Heart right ventricle (tissue), 16 donors: ENCODE data around the gene TRIM14. TPM values are rescaled to one million over a fixed set of nuclear protein-coding genes. Genes with fewer than 3 reads are reported as not detected.

Experiments used
- ATAC-seq, 8 donors: fragments of 200-7000 bp; cut with Tn5 transposase; one replicate each; pipeline ENCODE4 v1.9.1; 2020; ENCODE audit warnings: mild to moderate bottlenecking in 8 of 8, moderate library complexity in 8 of 8, moderate number of reproducible peaks in 1 of 8
- DNase-seq, 2 donors: peaks; one replicate each; pipeline ENCODE4 v3.0.0-alpha.2; 2020
- H3K27ac ChIP-seq, 10 donors: fragments of 200-600 bp; sonication (generic) in 2 of 10; one replicate each; pipeline versions ENCODE4 v1.5.0 to v1.8.0; 2020 to 2022; ENCODE audit warnings: mild to moderate bottlenecking in 3 of 10
- H3K27me3 ChIP-seq, 7 donors: fragments of 200-600 bp; one replicate each; pipeline ENCODE4 v1.8.0; 2021 to 2022; ENCODE audit warnings: mild to moderate bottlenecking in 2 of 7
- H3K36me3 ChIP-seq, 9 donors: fragments of 200-600 bp; sonication (generic) in 1 of 9; one replicate each; pipeline versions ENCODE4 v1.5.0 to v1.8.0; 2020 to 2022; ENCODE audit warnings: mild to moderate bottlenecking in 2 of 9
- H3K4me1 ChIP-seq, 9 donors: fragments of 200-600 bp; sonication (generic) in 1 of 9; one replicate each; pipeline versions ENCODE4 v1.5.0 to v1.8.0; 2020 to 2022; ENCODE audit warnings: mild to moderate bottlenecking in 4 of 9
- H3K4me3 ChIP-seq, 10 donors: fragments of 200-600 bp; sonication (generic) in 2 of 10; one replicate each; pipeline versions ENCODE4 v1.5.0 to v1.8.0; 2020 to 2022; ENCODE audit warnings: mild to moderate bottlenecking in 7 of 10, moderate library complexity in 2 of 10
- H3K9me3 ChIP-seq, 11 donors: fragments of 200-600 bp in 10 of 11; sonication (generic) in 2 of 11; one replicate each; pipeline versions ENCODE4 v1.5.0 to v1.8.0; 2013 to 2022; ENCODE audit warnings: mild to moderate bottlenecking in 2 of 11, control low read depth in 1 of 11, moderate library complexity in 1 of 11
- CTCF ChIP-seq, 9 donors: fragments of 200-600 bp; sonication (generic) in 2 of 9; IDR thresholded peaks; one replicate each; pipeline versions ENCODE4 v1.5.0 to v1.8.0; 2021 to 2022; ENCODE audit warnings: antibody characterized with exemption in 9 of 9, mild to moderate bottlenecking in 5 of 9, moderate library complexity in 1 of 9
- WGBS, 2 donors: extraction: QIAGEN DNeasy Blood & Tissue Kit; methylation state at CpG; one replicate each; pipeline ENCODE4 v1.1.7; 2013; ENCODE audit warnings: inconsistent platforms in 1 of 2; 5-methylcytosine and 5-hydroxymethylcytosine counted together
- intact Hi-C, 10 donors: fragments of 100-400 bp; cut with DNase I; formaldehyde crosslinking; loops; one replicate each; pipeline versions ENCODE4 v1.11.1 to v1.14.2; 2022
- polyA plus RNA-seq, 2 donors: library from polyadenylated mRNA; stranded (reverse); fragments of 200-250 nt; gene quantifications; one replicate each; pipeline ENCODE4 v1.2.3, GENCODE V29; 2013
- total RNA-seq, 10 donors: library from RNA; stranded (reverse); fragmentation: NEBNext Ultra II Directional in 3 of 10; extraction: Animal tissue kit (Norgen Biotek cat#: 25700) in 3 of 10; gene quantifications; one replicate each; pipeline versions ENCODE4 v1.2.1 to v1.2.4, GENCODE V29; 2021 to 2023
- donor health status: Arrhythmogenic right ventricular cardiomyopathy.
- donor health status: ischemic (EF 13 %, LVEDD 7.1; RV severe dilation, severe dysfunction).
- donor health status: healthy with polysubstance abuse.
- donor health status: DM: no; HTN: yes; CAD: no.
- donor health status: DM: no; HTN: no; CAD: no.
- donor health status: ischemic (EF 25% LVEDD 6.9; RV normal size, moderate dysfunction).
- donor health status: ischemic (EF 25% LVEDD 5.7; RV mildly dilated, moderate dysfunction).
- donor health status: healthy.
- donor health status: DM: yes; HTN: yes; CAD: no.
- donor health status: Ischemic cardiomyopathy.
- donor health status: ischemic (EF 35%, LVEDD 5.7; RV mildly dilated, moderate dysfunction).
- donor health status: nonischemic (EF 11% LVEDD 7.7; RV severe dilation, severe dysfunction).
- donor health status: DM: yes; HTN: yes; CAD: no.
- donor health status: PGD.
- donor health status: ischemic (EF 29% LVEDD 5.4; RV normal size, mild dysfunction).
- donor health status: nonischemic (EF 23%, LVEDD 6.1; RV moderate dilation, normal function).

TRIM14 gene
- total and polyA plus RNA-seq, 12 donors, result 0.47 to 11.2 (median 1.6) TPM

DNA sequence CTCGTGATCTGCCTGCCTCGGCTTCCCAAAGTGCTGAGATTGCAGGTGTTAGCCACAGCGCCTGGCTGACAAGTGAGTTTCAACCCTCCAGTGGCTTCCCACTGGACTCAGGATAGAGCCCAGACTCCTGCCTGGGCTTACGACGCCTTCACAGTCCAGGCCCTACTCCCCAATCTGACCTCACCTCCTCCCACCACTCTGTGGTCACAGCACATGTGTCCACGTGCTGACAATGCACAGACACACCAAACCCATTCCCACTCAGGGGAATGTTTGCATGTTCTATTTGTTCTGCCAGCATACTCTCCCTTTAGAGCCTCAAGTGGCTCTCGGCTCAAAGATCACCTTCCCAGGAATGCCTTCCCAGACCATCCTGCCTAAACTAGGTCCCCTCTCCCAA lies 31.1 kb upstream of the TRIM14 start:
- intact Hi-C loops, result loop anchor here in 1 of 10 donors (10.0 kb wide), 1 partner anchor 55 kb away; no protein-coding TSS in a partner anchor
- peaks cover 0 to 13% (median 0%) of the 10 kb centered on the region in 11 donors for H3K9me3 ChIP-seq
- no peak overlapping the region for H3K4me3 ChIP-seq
- H3K27ac ChIP-seq, result no peak overlapping the region
- no peak for ATAC-seq
- H3K27me3 ChIP-seq, result no peaks in the 10 kb centered on the region
- peaks cover 0 to 12% (median 0%) of the 10 kb centered on the region in 9 donors for H3K4me1 ChIP-seq
- H3K36me3 ChIP-seq, result no peaks in the 10 kb centered on the region
- no peak for TF ChIP-seq CTCF (IDR thresholded peaks at IDR 0.05)
- DNase-seq, result no peak
- 74 to 75% methylated on average over 7 of the region's 7 CpGs for WGBS, 2 donors

GRCh38 chr9:98149422-98149821 lies 30.4 kb upstream of the TRIM14 start:
- peaks cover 0 to 12% (median 0%) of the 10 kb centered on the region in 9 donors for H3K4me1 ChIP-seq
- TF ChIP-seq CTCF (IDR thresholded peaks at IDR 0.05), result no peak
- DNase-seq (no peak), ATAC-seq (no peak)
- no peaks in the 10 kb centered on the region for H3K27me3 ChIP-seq
- 64 to 69% methylated on average over 3 of the region's 3 CpGs for WGBS, 2 donors
- intact Hi-C loops, result no loop called here
- H3K9me3 ChIP-seq, result peaks cover 0 to 13% (median 0%) of the 10 kb centered on the region in 11 donors
- H3K27ac ChIP-seq, result no peak overlapping the region
- H3K4me3 ChIP-seq, result no peak overlapping the region
- no peaks in the 10 kb centered on the region for H3K36me3 ChIP-seq

- H3K4me3 ChIP-seq, result no peak overlapping the region
- peaks cover 0 to 12% (median 0%) of the 10 kb centered on the region in 9 donors for H3K4me1 ChIP-seq
- no peak overlapping the region for H3K27ac ChIP-seq
- H3K9me3 ChIP-seq, result peaks cover 0 to 13% (median 0%) of the 10 kb centered on the region in 11 donors
- no peaks in the 10 kb centered on the region for H3K27me3 ChIP-seq
- no peak for DNase-seq
- intact Hi-C loops, result no loop called here
- no peak for ATAC-seq
- no peak for TF ChIP-seq CTCF (IDR thresholded peaks at IDR 0.05)
- no peaks in the 10 kb centered on the region for H3K36me3 ChIP-seq
- 83 to 85% methylated on average over 2 of the region's 2 CpGs for WGBS, 2 donors
Observed at GRCh38 chr9:98148486-98148885, 29.5 kb upstream of the TRIM14 start.

DNA sequence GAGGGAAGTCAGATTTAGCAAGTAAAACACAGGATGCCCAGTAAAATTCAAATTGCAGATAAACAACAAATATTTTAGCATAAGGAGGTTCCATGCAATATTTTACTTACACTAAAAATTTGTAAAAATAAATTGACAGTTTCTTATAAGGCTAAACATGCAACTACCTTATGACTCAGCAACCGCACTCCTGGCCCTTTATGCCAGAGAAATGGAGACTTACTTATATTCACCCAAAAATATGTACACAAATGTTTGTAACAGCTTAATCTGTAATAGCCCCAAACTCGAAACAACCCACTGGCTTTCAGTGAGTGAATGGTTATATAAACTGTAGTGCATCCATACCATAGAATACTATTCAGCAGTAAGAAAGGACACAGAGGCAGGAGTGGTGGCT lies 28.6 kb upstream of the TRIM14 start:
- no peak for DNase-seq
- no peaks in the 10 kb centered on the region for H3K36me3 ChIP-seq
- H3K4me3 ChIP-seq, result no peak overlapping the region
- no peaks in the 10 kb centered on the region for H3K27me3 ChIP-seq
- TF ChIP-seq CTCF (IDR thresholded peaks at IDR 0.05), result no peak
- WGBS, 2 donors, result 90 to 93% methylated on average over 2 of the region's 2 CpGs
- no peak for ATAC-seq
- intact Hi-C loops, result no loop called here
- peaks cover 0 to 13% (median 0%) of the 10 kb centered on the region in 11 donors for H3K9me3 ChIP-seq
- peaks cover 0 to 12% (median 0%) of the 10 kb centered on the region in 9 donors for H3K4me1 ChIP-seq
- no peak overlapping the region for H3K27ac ChIP-seq
